Activated CD4-positive, CD25-positive, alpha-beta regulatory T cell treated with anti-CD3 and anti-CD28 coated beads, Interleukin-2, amount 50 U/mL, for 24 hours (primary cell): ENCODE data around the gene SMAD1.

Experiments
- ATAC-seq, 2 donors: fragments of 150-1000 bp; cut with Tn5 transposase; one replicate each; pipeline ENCODE4 v1.10.0; 2021; ENCODE audit warnings: mild to moderate bottlenecking in 1 of 2, moderate library complexity in 1 of 2

Gene SMAD1

DNA sequence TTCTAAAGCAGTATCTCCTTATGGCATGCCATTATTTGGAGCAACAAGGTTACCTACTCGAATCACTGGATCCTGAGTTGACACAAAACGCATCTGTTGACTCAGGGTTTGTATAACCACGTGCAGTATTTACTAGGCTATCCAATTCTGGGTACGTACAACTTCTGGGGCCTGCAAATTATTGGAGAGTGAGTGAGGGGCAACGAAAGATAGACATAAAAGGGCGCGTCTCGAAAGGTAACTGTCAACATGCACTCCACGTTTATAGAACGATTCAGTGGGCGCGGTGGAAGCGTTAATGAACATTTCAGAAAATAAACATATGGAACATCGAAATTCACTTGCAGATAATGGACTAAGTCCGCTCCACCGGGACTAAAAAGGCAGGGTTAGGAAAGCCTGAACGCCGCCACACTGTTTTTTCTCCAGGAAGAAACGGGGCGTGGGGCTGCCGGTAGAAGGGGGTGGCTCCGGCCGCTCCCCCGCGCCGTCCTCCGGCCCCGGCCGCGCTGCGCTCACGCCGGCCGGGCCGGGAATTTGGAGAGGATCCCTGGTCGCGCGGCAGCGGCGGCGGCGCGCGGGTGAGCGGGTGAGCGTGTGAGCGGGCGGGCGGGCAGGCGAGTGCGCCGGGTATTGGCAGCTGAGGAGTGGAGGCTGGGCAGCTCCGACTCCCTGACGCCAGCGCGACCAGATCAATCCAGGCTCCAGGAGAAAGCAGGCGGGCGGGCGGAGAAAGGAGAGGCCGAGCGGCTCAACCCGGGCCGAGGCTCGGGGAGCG, at the start of gene SMAD1:
Gene SMAD1 (plus strand): TSS at position 690 of the 778 bp plus-strand sequence. CDS start 32,761 bp downstream, outside the sequence.
- ATAC-seq, result peak; percentile 48 to 58

DNA sequence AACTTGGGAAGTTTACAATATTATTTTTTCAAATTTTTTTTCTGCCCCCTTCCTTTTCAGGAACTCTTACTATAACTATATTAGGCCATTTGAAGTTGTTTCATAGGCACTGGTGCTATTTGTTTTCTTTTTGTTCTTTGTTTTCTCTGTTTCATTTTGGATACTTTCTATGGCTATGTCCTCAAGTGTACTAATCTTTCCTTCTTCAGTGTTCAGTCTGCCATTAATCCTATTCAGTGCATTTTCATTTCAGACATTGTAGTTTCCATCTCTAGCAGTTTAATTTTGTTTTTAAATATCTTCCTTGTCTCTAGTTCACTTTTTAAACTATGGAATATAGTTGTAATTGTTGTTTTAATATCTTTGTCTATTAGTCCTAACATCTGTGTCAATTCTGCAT, 48.0 kb upstream of the SMAD1 start:
- no peak for ATAC-seq

DNA sequence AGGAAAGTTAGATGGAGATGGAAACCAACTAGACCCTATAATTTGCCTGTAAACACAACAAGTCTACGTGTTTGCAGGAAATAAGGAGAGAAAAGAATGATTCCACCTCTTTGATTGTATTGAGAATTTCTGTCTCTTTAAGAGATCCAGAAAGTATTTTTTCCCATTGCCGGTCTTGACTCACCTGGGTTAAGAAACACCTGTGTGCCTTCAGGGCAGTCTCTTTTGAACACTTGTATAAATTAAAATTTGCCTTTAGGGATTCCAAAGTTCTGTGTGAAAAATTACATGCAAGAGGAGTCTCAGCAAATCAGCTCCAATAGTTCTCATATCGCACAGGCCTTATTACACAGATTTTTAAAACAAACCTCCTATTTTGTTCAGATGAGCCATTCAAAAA, 46.0 kb upstream of the SMAD1 start:
- ATAC-seq, result no peak

DNA sequence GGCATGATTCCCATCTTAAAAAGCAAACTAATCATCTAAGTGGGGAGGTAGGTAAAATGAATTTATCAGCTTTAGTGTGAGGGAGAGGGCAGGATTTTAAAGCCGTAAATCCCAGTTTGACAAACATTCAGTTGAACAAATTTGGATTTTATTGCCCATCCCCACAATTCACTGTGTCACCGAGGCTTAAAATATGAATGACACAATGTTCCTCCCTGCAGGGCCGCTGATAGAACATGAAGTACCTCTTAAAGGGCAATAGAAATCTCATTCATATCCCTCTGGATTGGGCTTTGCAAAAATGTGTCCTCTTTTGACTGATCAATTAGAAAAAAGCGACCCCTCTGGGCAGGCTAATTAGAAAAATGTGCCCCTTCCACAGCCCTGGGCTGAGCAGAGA, 45.5 kb upstream of the SMAD1 start:
- ATAC-seq, result no peak

DNA sequence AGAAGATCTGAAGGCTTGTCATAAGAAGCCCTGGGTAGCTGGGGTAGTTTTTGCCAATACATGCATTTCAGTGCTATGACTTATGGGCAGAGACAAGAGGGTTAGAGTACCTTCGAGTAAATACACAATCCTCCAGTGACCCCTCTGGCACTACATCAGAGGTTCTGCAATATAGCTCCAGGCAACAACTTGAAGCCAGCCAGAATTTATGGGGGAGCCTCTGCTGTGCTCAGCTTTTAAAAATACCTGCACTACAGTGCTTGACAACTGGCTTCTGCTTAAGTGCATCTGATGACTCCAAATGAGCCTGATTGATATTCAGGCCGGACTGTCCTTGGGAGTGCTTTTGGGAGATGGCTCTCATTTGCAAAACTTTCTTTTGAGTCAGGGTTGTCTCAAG, 44.9 kb upstream of the SMAD1 start:
- ATAC-seq, result no peak

DNA sequence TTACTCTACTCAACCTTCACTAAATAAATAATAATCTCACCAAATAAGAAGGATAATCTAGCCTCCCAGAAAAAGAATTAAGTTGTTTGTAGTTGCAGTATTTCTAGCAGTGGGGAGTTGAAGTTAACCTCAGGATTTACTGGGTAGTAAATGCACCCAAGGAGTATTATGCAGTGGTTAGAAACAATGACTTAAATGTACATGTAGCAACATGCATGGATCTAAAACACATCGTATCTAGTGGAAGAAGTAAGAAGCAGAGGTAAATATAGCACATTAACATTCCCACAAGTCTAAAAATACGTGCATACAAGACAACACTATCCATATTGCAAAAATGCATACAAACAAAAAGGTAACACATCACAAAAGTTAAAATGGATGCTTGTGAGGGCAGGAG, 44.2 kb upstream of the SMAD1 start:
- no peak for ATAC-seq

DNA sequence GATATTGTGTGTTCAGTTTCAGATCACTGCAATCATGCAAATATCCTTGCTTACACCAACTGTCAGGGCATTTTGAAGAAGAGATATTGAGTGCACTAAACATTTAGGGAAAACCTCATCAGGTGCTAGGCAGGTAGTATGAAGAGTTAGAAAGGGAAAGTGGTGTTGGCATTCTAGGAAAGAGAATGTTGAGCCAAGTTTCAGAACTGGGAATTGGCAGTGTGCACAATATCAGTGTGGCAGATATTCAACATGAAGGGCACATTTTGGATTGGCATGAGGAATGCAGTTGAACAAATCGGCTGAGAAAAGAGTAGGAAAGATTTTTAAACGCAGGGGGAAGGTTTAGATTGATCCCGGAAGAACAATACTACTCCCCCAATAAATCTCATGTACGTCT, 43.4 kb upstream of the SMAD1 start:
- no peak for ATAC-seq

DNA sequence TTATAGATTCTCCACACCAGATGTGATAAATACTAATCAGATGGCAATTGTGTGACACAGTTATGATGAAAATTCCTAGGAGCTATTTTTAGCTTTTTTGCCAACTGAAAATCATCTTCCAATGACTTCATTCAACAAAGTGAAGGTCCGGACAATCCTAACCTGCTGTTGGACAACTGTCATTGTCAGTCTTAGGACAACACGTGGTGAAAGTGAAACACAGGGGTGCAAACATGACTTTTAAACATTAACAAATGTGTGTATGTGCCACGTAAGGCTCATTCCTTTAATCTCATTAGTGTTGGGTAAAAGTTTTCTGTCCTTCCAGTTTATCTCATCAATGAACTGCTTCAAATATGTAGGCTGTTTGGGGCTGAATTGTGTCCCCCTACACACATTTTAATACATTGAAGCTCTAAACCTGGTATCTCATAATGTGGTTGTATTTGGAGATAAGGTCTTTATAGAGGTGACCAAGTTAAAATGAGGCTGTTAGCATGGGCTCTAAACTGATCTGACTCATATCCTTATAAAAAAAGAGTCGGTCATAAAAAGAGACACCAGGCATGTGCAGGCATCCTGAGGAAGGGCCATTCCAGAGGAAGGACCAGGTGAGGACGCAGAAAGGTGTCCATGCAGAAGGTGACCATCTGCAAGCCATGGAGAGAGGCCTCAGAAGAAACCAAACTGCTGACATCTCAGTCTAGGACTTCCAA, 41.2 kb upstream of the SMAD1 start:
- no peak for ATAC-seq

GRCh38 chr4:145446184-145446583, 35.5 kb upstream of the SMAD1 start:
- ATAC-seq, result no peak

GRCh38 chr4:145451895-145452294, 29.8 kb upstream of the SMAD1 start:
- ATAC-seq, result peak in 1 of 2 donors; percentile 9

DNA sequence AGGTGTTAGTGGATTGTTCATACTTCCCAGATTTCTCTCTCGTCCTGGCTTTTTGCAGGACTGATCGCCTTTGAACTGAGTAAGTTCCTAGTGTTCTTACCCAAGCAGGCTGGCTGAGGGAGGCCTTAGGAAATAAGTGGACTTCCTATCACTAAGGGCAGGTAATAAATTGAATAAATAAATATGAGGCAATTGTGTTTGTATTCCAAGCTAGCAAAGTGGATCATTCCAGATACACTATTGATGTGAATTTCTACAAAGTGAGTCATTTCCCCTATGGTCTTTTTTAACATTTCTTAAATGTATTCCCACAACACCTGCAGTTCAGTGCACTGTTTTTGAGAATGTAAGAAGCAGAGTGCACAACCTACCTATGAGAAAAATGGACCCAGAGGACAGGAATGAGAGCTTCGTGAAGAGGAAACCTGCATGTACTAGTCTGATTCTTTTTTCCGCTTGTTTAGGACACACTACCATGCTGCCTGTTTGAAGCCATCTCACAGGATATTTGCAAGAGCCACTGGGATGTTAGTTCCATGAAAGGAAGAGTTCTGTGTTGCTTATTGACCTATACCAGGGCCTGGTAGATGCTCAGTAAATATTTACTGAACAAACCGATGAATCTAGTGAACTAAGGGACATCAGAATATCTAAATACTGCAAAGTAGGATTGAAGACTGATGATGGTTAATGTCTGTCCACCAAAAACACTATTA, 29.0 kb upstream of the SMAD1 start:
- ATAC-seq, result no peak

DNA sequence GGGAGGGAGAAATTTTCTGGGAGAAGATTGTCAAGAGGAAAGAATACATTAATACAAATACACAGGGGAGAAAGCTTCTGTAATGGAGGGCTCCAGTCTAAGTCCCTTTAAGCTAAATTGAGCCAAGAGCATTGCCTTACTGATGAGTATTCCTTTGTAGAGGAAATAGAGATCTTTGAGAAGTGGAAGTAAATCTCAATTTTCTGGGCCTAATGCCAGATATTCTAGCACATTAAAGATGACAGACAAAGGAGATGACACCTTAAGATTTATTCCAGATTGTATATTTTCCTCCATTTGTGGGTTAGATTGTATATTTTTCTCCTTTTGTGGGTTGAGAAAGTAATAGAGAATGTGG, 28.5 kb upstream of the SMAD1 start:
- ATAC-seq, result no peak

DNA sequence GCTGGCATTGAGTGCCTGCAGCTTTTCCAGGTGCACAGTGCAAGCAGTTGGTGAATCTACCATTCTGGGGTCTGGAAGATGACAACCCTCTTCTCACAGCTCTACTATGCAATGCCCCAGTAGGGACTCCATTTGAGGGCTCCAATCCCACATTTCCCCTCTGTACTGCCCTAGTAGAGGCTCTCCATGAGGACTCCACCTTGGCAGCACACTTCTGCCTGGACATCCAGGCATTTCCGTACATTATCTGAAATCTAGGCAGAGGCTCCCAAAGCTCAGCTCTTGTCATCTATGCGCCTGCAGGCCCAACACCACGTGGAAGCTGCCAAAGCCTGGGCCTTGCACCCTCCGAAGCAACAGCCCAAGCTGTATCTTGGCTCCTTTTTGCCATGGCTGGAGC, 8.4 kb upstream of the SMAD1 start:
- no peak for ATAC-seq

DNA sequence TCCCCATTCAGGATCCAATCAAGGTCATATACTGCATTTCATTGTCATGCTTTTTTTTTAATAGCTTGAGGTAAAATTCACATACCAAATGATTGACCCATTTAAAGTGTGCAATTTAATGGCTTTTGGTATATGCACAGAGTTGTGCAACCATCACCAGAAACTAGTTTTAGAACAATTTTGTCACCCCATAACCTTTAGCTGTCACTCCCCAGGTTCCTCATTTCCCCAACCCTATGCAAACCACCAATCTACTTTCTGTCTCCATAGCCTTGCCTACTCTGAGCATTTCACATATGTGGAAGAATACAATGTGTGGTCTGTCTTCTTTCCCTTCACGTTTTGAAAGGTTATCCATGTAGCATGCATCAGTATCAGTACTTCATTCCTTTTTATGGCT, 1.4 kb upstream of the SMAD1 start:
- no peak for ATAC-seq

GRCh38 chr4:145481942-145482208, 222 bp downstream of the SMAD1 start:
- ATAC-seq, result peak; percentile 23 to 28

DNA sequence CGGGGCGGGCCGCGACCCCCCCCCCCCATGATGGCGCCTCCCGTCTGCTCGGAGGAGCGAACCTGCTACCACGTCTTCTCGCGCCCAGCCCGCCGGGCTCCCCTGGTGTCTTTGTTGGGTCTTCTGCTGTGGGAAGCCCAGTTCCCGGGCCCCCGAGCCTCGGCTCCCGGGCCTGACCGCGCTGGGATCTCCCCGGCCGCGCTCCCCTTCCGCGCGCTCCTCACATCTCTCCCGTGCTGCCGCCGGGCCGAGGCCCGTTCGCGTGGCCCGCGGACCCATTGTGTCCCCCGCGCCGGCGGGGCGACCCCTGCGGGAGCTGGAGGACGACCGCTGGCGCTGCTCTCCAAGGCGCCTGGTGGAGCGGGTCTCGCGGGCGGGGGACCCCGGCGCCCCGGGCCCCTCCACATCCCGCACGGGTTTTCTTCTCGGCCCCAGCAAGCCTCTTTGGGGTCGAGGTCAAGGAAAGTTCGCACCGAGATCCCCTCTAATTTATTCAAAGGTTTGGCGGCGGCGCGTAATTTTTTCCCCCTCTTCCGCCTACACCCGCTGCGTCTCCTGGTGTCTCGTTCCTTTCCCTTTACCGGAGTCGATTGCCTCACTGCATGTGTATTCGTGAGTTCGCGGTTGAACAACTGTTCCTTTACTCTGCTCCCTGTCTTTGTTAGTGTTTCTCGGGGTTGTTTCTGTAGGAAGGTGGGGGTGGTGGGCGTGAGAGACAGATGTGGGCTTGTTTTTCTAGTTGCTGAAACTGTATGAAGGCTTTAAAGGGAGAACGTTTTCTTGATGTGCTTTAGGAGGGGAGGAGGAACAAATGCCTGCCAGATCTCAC, 770 bp downstream of the SMAD1 start:
- peak; percentile 45 to 64 for ATAC-seq

- no peak for ATAC-seq
Observed at GRCh38 chr4:145483514-145483913, 1.9 kb downstream of the SMAD1 start.

DNA sequence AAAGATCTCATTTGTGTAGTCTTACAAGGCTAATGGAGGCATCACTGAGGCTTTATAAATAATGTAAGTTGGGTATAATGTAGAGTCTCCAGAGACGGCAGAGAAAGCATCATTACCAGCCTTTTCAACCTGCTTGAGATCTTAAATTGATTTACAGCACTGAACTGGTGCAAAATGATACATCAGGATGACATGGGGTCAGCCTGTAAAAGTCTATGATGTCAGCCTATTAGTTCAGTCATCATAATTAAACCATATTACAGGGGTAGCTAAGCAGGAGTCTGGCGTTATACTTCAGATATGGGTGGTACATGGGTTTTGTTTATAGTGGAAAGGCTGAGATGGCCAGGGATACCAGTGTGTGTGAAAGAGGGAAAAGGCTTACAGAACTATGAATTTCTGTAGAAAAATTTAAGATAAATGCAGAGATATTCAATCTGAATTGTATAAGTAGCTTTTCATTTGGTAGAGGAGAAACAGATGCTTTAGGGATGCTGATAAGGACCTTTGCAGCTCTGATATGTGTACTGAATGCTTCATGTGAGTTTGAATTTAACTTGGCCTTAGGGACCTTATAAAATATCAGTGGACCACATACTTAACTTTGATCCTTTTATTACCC, 2.7 kb downstream of the SMAD1 start:
- ATAC-seq, result no peak

DNA sequence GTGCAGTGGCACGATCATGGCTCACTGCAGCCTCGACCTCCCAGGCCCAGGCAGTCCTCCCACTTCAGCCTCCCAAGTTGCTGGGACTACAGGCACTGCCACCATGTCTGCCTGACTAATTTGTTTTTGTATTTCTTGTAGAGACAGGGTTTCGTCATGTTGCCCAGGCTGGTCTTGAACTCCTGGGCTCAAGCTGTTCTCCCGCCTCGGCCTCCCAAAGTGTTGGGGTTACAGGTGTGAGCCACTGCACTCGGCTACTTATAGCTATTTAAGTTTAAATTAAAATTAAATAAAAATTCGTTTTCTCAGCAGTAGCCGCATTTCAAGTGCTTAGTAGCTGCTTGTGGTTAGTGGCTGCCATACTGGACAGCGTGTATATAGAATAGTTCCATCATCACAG, 3.5 kb downstream of the SMAD1 start:
- no peak for ATAC-seq

- no peak for ATAC-seq
Observed at GRCh38 chr4:145486603-145487002, 5.0 kb downstream of the SMAD1 start.

GRCh38 chr4:145487631-145488030, 6.0 kb downstream of the SMAD1 start:
- peak; percentile 90 to 96 for ATAC-seq

GRCh38 chr4:145488310-145488709, 6.7 kb downstream of the SMAD1 start:
- no peak for ATAC-seq

GRCh38 chr4:145489556-145489955, 7.9 kb downstream of the SMAD1 start:
- no peak for ATAC-seq
